SIG-M5 treated with dmso at 0.1 percent for 504 hours (cell line): Measurements from ENCODE around the gene SIL1.

Experiments
- DNase-seq: peaks from one replicate; lab custom pipeline; 2025; ENCODE audit not compliant: unreplicated experiment; lab: John Stamatoyannopoulos, UW

Gene SIL1

DNA sequence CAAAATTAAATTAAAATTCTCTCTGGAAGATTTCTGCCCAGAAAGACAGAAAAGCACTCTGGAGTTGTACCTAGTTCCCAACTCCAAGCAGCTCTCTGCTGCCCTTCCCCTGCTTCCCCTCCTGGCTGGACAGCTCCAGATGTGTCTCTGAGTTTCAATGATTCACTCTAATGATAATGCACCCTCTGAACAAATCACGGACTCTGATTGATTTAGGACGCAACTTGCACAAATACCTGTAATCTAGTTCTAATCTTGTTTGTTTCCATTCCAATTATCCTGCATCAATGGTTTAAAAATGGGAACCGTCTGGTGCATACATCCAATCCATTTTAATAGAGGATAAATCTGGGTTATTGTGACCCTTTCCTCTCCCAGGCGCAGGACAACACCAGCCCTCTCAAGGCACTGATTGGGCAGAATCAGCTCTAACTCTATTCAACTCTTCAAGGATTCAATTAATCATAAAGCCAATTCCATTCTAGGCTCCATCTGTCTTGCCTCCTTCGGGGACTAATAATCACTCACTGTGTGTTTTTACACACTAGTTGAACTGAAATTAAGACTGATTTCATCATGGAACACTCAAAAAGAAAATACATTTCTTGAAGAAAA lies 211.9 kb downstream of the SIL1 start:
- DNase-seq, result no peak

DNA sequence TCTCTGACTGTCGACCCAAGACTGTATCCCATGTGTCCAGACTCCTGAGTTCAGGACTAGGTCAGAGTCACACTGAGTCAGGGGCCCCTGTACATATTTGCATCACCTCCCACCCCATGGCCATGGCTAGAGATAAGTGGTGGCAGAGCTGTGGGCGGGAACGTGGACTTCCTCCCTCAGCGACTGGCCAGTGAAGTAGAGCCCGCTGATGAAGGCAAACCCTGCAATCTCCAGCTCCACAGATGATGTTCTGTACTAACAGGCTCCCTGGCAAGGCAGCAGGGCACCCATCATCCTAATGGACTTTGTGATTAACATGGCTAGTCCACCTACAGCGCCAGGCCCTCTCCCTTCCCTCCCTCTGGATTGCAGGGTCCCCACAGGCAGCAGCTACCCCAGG lies 212.5 kb downstream of the SIL1 start:
- no peak for DNase-seq

GRCh38 chr5:138985256-138985655 lies 212.9 kb downstream of the SIL1 start:
- DNase-seq, result no peak

DNA sequence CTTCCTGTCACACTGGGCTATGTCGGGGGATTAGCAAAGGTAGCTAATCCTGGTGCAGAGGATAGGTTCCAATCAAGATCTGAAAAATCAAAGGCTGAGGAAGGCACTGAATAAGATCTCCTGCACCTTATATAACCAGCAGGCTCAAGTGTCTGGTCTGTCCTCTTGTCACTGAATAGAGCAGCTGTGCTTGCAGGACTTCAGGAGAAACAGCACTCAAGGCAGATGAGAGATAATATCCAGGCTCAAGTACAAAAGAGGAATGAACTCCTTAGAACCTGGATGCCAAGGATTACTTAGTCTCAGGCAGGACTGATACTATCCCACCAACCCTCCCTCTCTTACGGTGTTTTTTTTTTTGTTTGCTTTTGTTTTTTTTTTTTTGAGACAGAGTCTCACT lies 214.2 kb downstream of the SIL1 start:
- no peak for DNase-seq

- no peak for DNase-seq
These were observed 216.6 kb downstream of the SIL1 start for GRCh38 chr5:138981586-138981985.

DNA sequence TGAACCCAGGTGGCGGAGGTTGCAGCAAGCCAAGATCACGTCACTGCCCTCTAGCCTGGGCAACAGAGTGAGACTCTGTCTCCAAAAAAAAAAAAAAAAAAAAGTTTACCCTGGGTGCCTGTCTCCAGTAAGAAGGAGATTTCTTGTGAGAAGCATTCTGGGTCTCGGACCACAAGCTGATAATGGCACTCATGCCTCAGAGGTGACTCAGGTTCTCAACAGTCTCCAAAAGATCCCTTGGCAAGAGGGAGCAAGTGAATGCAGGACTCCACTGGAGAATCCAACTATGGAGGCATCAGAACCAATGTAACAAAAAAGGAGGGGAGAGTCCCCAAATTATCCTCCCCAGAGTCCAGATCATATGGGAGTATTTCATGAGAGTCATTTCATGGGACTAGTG lies 217.0 kb downstream of the SIL1 start:
- DNase-seq, result no peak

DNA sequence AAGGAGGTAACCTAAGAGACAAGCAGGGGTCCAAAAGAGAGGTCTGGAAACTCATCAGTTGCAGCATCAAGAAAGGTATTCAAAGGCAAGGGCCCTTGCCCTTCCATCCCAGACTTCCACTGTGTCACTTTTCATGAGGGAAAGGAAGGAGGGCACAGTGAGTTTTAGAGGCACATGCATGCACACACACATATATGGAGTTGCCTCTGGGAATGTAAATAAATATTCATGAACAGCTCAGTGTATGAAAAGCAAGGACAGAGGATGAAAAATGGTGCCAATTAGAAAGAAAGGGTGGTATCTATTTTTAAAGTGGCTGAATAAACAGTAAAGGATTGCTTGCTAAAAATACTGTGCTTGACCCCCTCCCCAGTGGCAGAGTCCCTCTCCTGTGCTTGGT lies 217.7 kb downstream of the SIL1 start:
- no peak for DNase-seq

GRCh38 chr5:138979684-138980280 lies 218.4 kb downstream of the SIL1 start:
- DNase-seq, result no peak

- no peak for DNase-seq
These were observed 219.6 kb downstream of the SIL1 start for GRCh38 chr5:138978581-138978980.

GRCh38 chr5:138978080-138978479 lies 220.1 kb downstream of the SIL1 start:
- no peak for DNase-seq

GRCh38 chr5:138975098-138975847 lies 222.9 kb downstream of the SIL1 start:
- peak; percentile 46 for DNase-seq

DNA sequence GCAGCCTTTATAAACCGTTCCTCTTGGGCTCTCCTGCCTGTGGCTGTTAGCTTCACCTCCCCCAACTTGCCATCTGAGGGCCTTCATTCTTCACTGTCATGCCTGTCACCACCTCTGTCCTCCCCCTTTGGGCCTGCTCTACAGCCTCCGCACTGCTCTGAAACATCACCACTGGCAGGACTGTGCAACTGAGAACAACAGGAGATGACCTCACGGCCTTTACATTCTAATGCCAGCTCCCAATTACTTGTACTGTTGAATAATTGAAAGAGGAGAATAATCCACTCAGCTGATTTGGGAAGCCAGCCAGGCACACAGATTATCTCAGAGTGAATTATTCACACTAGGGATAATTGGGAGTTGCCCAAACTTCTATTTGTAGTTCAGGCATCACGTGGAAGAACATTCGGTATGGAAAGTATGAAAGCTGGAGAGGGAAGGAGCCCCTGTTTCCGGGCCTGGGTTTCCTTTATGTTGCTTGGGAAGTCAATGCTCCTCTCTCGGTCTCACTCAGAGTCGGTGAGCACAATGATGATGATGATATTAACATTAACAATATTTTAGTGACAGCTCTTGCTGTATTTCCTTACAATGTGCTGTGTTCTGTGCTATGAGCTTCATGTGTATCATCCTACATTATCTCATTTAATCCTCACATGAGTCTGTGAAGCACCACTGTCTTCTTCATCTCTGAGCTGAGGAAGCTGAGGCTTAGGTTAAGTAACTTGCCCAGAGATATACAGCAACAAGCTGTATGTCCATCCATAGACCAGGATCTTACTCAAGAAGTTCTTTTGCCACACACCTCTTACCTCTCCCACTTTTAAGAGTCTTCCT lies 223.7 kb downstream of the SIL1 start:
- DNase-seq, result no peak

- DNase-seq, result no peak
These were observed 225.3 kb downstream of the SIL1 start for GRCh38 chr5:138972836-138973235.

DNA sequence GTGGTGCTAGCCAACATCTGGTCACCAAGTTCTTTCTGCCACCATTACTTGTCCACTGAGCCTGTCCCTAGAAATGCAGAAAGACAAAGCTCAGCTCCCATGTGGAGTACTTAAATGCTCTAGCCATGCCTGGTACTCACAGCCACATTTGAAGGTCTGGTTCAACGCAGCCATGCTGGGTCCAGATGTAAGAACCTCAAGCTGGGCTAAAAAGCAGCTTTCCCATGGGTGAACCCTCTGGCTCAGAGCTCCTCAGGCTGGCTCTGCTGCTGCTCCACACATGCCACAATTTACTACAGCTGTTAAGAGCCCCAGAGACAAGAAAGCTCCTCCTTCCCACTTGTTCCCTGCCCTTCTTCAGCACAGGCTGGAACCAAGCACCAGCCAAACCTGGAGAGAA lies 225.9 kb downstream of the SIL1 start:
- no peak for DNase-seq

- no peak for DNase-seq
These were observed 228.7 kb downstream of the SIL1 start for GRCh38 chr5:138969323-138970002.

GRCh38 chr5:138968601-138969000 lies 229.6 kb downstream of the SIL1 start:
- no peak for DNase-seq

- no peak for DNase-seq
These were observed 230.2 kb downstream of the SIL1 start for GRCh38 chr5:138967791-138968448.

DNA sequence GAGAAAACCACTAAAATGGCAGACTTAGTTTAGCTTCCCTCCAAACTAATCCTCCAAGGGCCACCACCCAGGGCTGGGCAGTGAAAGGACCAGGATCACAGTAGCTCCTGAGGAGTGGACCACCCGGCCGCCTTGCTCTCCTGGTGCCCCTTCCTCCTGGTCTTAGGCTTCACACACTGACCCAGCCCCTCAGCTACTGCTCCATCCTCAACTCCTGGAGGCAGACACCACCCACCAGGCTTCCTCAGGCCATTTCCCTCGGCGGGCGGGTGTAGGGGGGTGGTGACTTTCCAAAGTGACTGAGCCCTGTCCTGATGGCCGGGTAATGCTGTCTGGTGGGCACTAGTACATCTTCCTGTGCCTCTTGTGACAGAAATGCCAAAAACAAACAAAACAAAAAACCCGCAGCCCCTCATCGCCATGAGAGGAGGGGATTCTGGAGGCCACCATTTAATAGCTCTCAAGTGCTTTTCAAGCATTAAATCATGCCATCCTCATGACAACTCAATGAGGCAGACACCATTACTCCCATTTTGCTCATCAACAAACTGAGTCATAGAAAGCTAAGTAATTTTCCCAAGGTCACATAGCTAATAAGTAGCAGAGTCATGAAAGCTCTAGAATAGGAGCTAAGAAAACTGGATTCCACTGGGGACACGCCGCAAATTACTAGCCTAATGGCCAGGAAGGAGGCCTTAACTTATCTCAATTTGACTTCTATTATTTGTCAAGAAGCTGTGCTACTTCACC lies 231.8 kb downstream of the SIL1 start:
- DNase-seq, result no peak

DNA sequence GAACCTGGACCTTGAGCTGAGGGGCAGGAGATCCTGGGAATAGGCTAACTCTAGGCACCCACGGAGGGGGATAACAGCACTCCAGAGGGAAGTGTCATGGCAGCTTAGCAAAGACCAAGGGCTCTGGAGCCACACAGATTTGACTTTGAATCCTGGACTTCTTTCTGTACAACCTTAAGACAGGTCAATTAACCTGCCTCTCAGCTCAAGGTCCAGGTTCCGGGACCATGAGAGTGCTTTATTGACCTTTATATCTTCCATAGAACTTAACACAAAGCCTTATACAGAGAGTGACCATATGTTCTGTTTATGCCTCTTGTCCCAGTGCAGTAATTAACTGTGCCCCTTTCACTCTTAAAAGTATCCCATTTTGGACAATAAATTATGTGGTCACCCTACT lies 232.5 kb downstream of the SIL1 start:
- DNase-seq, result no peak
